Activated naive CD4-positive, alpha-beta T cell treated with anti-CD3 and anti-CD28 coated beads, Interleukin-2, amount 10 ng/mL, durations not matched to agents 7 days and 5 days (primary cell): ENCODE results near the gene GSK3A.

Experiments used
- CTCF ChIA-PET: fragments of 350-600 bp; sonication (Branson Sonifier 250); formaldehyde crosslinking; loops from one replicate; lab custom pipeline; 2021; ENCODE audit warnings: antibody characterized with exemption; lab: Charles Lee
- DNase-seq: peaks from one replicate; pipeline ENCODE4 v3.0.0-alpha.2; 2020
- H3K27ac Mint-ChIP-seq: one replicate; pipeline ENCODE4 v1.8.0; 2021; ENCODE audit warnings: mild to moderate bottlenecking, moderate library complexity, mixed read lengths
- H3K27me3 Mint-ChIP-seq: one replicate; pipeline ENCODE4 v1.8.0; 2021; ENCODE audit warnings: mild to moderate bottlenecking, mixed read lengths
- H3K36me3 Mint-ChIP-seq: one replicate; pipeline ENCODE4 v1.8.0; 2021; ENCODE audit warnings: mixed read lengths
- H3K4me1 Mint-ChIP-seq: one replicate; pipeline ENCODE4 v1.8.0; 2021; ENCODE audit warnings: mixed read lengths
- H3K4me3 Mint-ChIP-seq: one replicate; pipeline ENCODE4 v1.8.0; 2021; ENCODE audit warnings: mild to moderate bottlenecking, moderate library complexity, mixed read lengths
- H3K9me3 Mint-ChIP-seq: one replicate; pipeline ENCODE4 v1.8.0; 2021; ENCODE audit warnings: mixed read lengths

The GSK3A gene

DNA sequence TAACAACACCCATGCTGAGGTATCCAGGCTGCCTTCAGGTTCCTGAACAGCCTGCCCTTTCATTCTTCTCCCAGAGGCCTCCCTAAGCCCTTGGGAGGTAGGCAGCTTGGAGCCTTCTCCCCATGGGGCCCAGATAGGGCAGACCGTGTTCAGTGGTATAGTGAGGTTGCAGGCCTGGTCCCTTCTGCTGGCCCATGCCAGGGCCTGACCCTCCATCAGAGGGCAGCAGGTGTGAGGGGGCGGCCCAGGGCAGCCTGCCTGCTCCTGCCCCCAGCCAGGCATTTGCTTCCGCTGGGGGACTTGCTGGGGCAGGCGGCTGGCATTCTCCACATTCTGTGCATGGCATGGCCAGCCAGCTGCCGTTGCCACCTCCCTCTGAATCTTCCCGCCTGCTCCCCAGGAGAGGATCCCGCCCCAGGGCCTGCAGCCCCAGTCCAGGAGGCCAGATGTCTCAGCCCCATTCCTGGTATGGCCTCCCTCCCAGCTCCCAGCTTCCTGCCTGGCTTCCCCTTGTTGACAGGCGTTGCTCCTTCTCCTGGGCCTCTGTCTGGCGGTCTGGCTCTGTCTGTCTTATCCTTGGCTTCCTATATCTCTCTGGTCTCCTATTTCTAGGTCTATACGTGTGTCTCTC is 35.5 kb upstream of the GSK3A start:
- no peaks in the 10 kb centered on the region for H3K9me3 Mint-ChIP-seq
- peak overlapping the region; percentile 31 for H3K27ac Mint-ChIP-seq
- CTCF ChIA-PET = interaction anchor here (1.3 to 5.0 kb wide), 5 partner anchors 8 to 169 kb away, joined by 3 to 57 read pairs (median 18); partner anchors contain the start of genes CIC and GSK3A
- H3K4me3 Mint-ChIP-seq = no peak overlapping the region
- H3K27me3 Mint-ChIP-seq = no peaks in the 10 kb centered on the region
- peaks cover 49% of the 10 kb centered on the region for H3K4me1 Mint-ChIP-seq
- peaks cover 26% of the 10 kb centered on the region for H3K36me3 Mint-ChIP-seq
- no peak for DNase-seq

- DNase-seq = no peak
- Mint-ChIP-seq H3K4me3 (no peak overlapping the region), H3K27me3 (no peaks in the 10 kb centered on the region), H3K9me3 (no peaks in the 10 kb centered on the region), H3K4me1 (peaks cover 49% of the 10 kb centered on the region), H3K27ac (peak overlapping the region; percentile 67), H3K36me3 (peaks cover 26% of the 10 kb centered on the region)
- CTCF ChIA-PET = interaction anchor here (5.0 kb wide), 1 partner anchor 31 kb away, joined by 57 read pairs; the partner anchor contains the start of gene GSK3A
Observed at GRCh38 chr19:42276821-42277220, 34.4 kb upstream of the GSK3A start.

DNA sequence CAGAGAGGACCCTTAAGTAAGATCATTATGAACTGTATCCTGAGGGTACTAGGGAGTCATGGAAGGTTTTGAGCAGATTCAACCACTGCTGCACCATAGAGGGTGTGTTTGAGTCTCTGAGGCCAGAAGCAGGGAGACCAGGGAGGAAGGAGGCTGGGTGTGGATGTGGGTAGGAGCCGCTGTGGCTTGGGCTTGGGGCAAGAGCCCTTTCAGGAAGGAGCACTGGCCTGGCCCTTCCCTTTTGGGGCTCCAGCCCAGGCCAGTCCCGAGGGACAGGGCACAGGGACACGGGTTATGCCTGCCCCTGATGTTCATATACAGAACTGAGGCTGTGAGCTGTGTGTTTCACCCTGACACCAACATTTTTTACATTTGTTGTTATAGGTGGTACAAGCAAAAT is 33.9 kb upstream of the GSK3A start:
- no peak for DNase-seq
- H3K4me3 Mint-ChIP-seq = no peak overlapping the region
- peak overlapping the region; percentile 67 for H3K27ac Mint-ChIP-seq
- H3K9me3 Mint-ChIP-seq = no peaks in the 10 kb centered on the region
- CTCF ChIA-PET = interaction anchor here (5.0 kb wide), 1 partner anchor 31 kb away, joined by 57 read pairs; the partner anchor contains the start of gene GSK3A
- peaks cover 31% of the 10 kb centered on the region for H3K36me3 Mint-ChIP-seq
- no peaks in the 10 kb centered on the region for H3K27me3 Mint-ChIP-seq
- peaks cover 53% of the 10 kb centered on the region for H3K4me1 Mint-ChIP-seq

GRCh38 chr19:42275517-42275916 is 33.1 kb upstream of the GSK3A start:
- Mint-ChIP-seq H3K9me3 (no peaks in the 10 kb centered on the region), H3K4me1 (peaks cover 60% of the 10 kb centered on the region), H3K27ac (no peak overlapping the region), H3K36me3 (peaks cover 32% of the 10 kb centered on the region), H3K27me3 (no peaks in the 10 kb centered on the region), H3K4me3 (no peak overlapping the region)
- no peak for DNase-seq
- CTCF ChIA-PET = no interaction called here

GRCh38 chr19:42275103-42275502 is 32.7 kb upstream of the GSK3A start:
- Mint-ChIP-seq H3K4me1 (peaks cover 64% of the 10 kb centered on the region), H3K36me3 (peaks cover 32% of the 10 kb centered on the region), H3K4me3 (no peak overlapping the region), H3K9me3 (no peaks in the 10 kb centered on the region), H3K27me3 (no peaks in the 10 kb centered on the region), H3K27ac (peak overlapping the region; percentile 35)
- CTCF ChIA-PET = no interaction called here
- no peak for DNase-seq

DNA sequence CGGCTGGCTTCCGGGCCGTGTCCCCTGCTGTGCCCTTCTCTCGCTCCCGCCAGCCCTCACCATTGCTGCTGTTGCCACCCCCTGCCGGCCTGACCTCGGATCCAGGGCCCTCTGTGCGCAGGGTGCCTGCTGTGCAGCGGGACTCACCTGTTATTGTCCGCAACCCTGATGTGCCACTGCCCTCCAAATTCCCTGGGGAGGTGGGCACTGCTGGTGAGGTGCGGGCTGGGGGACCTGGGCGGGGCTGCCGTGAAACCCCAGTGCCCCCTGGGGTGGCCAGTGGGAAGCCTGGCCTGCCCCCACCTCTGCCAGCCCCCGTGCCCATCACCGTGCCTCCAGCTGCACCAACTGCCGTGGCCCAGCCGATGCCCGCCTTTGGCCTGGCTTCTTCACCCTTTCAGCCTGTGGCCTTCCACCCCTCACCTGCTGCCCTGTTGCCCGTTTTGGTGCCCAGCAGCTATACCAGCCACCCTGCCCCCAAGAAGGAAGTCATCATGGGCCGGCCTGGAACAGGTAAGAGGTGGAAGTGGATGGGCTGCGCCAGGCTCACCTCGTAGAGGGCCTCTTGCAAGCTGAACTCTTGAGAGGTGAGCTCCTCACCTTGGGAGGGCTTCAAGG is 31.8 kb upstream of the GSK3A start:
- DNase-seq = no peak
- peaks cover 31% of the 10 kb centered on the region for H3K36me3 Mint-ChIP-seq
- H3K9me3 Mint-ChIP-seq = no peaks in the 10 kb centered on the region
- H3K4me3 Mint-ChIP-seq = no peak overlapping the region
- H3K27me3 Mint-ChIP-seq = no peaks in the 10 kb centered on the region
- H3K4me1 Mint-ChIP-seq = peaks cover 65% of the 10 kb centered on the region
- no peak overlapping the region for H3K27ac Mint-ChIP-seq
- CTCF ChIA-PET = no interaction called here

- CTCF ChIA-PET = no interaction called here
- no peak overlapping the region for H3K27ac Mint-ChIP-seq
- H3K27me3 Mint-ChIP-seq = no peaks in the 10 kb centered on the region
- DNase-seq = no peak
- peaks cover 59% of the 10 kb centered on the region for H3K4me1 Mint-ChIP-seq
- H3K9me3 Mint-ChIP-seq = no peaks in the 10 kb centered on the region
- peaks cover 28% of the 10 kb centered on the region for H3K36me3 Mint-ChIP-seq
- H3K4me3 Mint-ChIP-seq = no peak overlapping the region
Observed at GRCh38 chr19:42273407-42274064, 31.1 kb upstream of the GSK3A start.

GRCh38 chr19:42272989-42273406 is 30.6 kb upstream of the GSK3A start:
- Mint-ChIP-seq H3K4me3 (no peak overlapping the region), H3K4me1 (peaks cover 56% of the 10 kb centered on the region), H3K36me3 (peaks cover 27% of the 10 kb centered on the region), H3K27me3 (no peaks in the 10 kb centered on the region), H3K9me3 (no peaks in the 10 kb centered on the region), H3K27ac (peak overlapping the region; percentile 37)
- CTCF ChIA-PET = no interaction called here
- DNase-seq = no peak

DNA sequence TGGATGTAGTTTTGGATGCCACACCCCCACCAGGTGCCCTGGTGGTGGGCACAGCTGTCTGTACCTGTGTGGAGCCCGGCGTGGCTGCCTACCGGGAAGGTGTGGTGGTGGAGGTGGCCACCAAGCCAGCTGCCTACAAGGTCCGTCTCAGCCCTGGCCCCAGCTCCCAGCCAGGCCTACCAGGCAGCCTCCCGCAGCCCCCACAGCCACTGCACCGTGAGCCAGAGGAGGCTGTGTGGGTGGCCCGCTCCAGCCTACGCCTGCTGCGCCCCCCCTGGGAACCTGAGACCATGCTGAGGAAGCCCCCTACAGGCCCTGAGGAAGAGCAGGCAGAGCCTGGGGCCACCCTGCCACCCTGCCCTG is 30.1 kb upstream of the GSK3A start:
- CTCF ChIA-PET = no interaction called here
- Mint-ChIP-seq H3K36me3 (peaks cover 27% of the 10 kb centered on the region), H3K4me1 (peaks cover 59% of the 10 kb centered on the region), H3K27ac (peak overlapping the region; percentile 64), H3K4me3 (no peak overlapping the region), H3K27me3 (no peaks in the 10 kb centered on the region), H3K9me3 (no peaks in the 10 kb centered on the region)
- DNase-seq = no peak

- DNase-seq = no peak
- no peak overlapping the region for H3K27ac Mint-ChIP-seq
- H3K36me3 Mint-ChIP-seq = peaks cover 27% of the 10 kb centered on the region
- H3K4me3 Mint-ChIP-seq = no peak overlapping the region
- CTCF ChIA-PET = no interaction called here
- no peaks in the 10 kb centered on the region for H3K9me3 Mint-ChIP-seq
- peaks cover 56% of the 10 kb centered on the region for H3K4me1 Mint-ChIP-seq
- no peaks in the 10 kb centered on the region for H3K27me3 Mint-ChIP-seq
Observed at GRCh38 chr19:42271861-42272534, 29.6 kb upstream of the GSK3A start.

- CTCF ChIA-PET = interaction anchor here (1.4 to 2.8 kb wide), 3 partner anchors 8 to 163 kb away, joined by 4 to 34 read pairs (median 7); no protein-coding TSS in a partner anchor
- Mint-ChIP-seq H3K27me3 (no peaks in the 10 kb centered on the region), H3K27ac (peak overlapping the region; percentile 98), H3K4me1 (peaks cover 47% of the 10 kb centered on the region), H3K9me3 (no peaks in the 10 kb centered on the region), H3K36me3 (peaks cover 25% of the 10 kb centered on the region), H3K4me3 (no peak overlapping the region)
- DNase-seq = no peak
Observed at GRCh38 chr19:42271045-42271419, 28.6 kb upstream of the GSK3A start.

GRCh38 chr19:42270346-42271044 is 28.1 kb upstream of the GSK3A start:
- Mint-ChIP-seq H3K27me3 (no peaks in the 10 kb centered on the region), H3K36me3 (peaks cover 25% of the 10 kb centered on the region), H3K9me3 (no peaks in the 10 kb centered on the region), H3K4me1 (peaks cover 43% of the 10 kb centered on the region), H3K4me3 (no peak overlapping the region), H3K27ac (peak overlapping the region; percentile 98)
- CTCF ChIA-PET = interaction anchor here (1.0 to 2.8 kb wide), 4 partner anchors 9 to 162 kb away, joined by 3 to 34 read pairs (median 6); no protein-coding TSS in a partner anchor
- peak; percentile 82 for DNase-seq

GRCh38 chr19:42269478-42270345 is 27.3 kb upstream of the GSK3A start:
- H3K4me3 Mint-ChIP-seq = no peak overlapping the region

More at GRCh38 chr19:42269478-42270345, 27.3 kb upstream of the GSK3A start:
- Mint-ChIP-seq H3K4me1 (peaks cover 35% of the 10 kb centered on the region), H3K27ac (peak overlapping the region; percentile 98), H3K27me3 (no peaks in the 10 kb centered on the region), H3K36me3 (peaks cover 20% of the 10 kb centered on the region), H3K9me3 (no peaks in the 10 kb centered on the region)
- CTCF ChIA-PET = interaction anchor here (1.0 to 2.8 kb wide), 4 partner anchors 10 to 161 kb away, joined by 3 to 34 read pairs (median 6); no protein-coding TSS in a partner anchor
- no peak for DNase-seq
